ENCODE measurements around the gene KPNB1. TPM values are rescaled to one million over a fixed set of nuclear protein-coding genes. Genes with fewer than 3 reads are reported as not detected.

The KPNB1 gene
- total and polyA plus RNA-seq, 2 of the 4 experiments (the other 2 are of a cell fraction), result 206 to 1,082 TPM

DNA sequence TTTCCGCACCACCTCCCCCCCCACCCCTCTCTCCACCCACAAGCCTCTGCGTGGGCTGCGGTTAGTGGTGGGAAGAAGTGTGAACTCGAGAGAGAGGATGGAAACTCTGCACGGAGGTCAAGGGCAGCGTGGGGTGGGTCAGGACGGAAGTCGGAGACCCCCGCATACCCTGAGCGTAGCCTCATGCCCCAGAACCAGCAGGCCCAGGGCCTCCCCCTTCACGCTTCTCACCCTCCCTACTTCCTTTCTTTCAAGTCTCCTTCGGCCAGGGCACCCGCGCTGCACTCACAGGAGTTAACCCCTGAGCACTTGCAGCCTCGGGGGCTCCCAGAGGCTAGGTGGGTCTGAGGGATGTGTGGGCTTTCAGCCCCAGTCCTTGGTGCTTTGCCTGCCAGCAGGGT, 53.5 kb downstream of the KPNB1 start:
- no peak overlapping the region for H2AK9ac ChIP-seq (replicated peaks; ENCODE audit: low read depth, low read length, poor library complexity)
- no peak overlapping the region for H2AFZ ChIP-seq (replicated peaks; ENCODE audit: low read length, poor library complexity)
- ATAC-seq (ENCODE audit: low read depth) (no peak), DNase-seq (no peak)
- no peak overlapping the region for H2AK5ac ChIP-seq (ENCODE audit: low read depth, low read length)
- no peak overlapping the region for H3K4me3 ChIP-seq (ENCODE audit: insufficient read depth, low read depth, low read length)
- no peak overlapping the region for H3K18ac ChIP-seq (ENCODE audit: low read depth, low read length)
- H3K4me1 ChIP-seq (ENCODE audit: control insufficient read depth, insufficient read depth, low read length), result no peaks in the 10 kb centered on the region
- no peak overlapping the region for H2BK5ac ChIP-seq (ENCODE audit: low read depth, low read length, poor library complexity, severe bottlenecking)
- H2BK20ac ChIP-seq (ENCODE audit: low read depth, low read length), result no peak overlapping the region
- no peaks in the 10 kb centered on the region for H3K9me3 ChIP-seq (ENCODE audit: control insufficient read depth, insufficient read depth, low read length)
- H3K9ac ChIP-seq (ENCODE audit: low read depth, low read length), result no peak overlapping the region
- H4K20me1 ChIP-seq (ENCODE audit: insufficient read depth, low read length), result peaks cover 13% of the 10 kb centered on the region
- H3K36me3 ChIP-seq (ENCODE audit: control insufficient read depth, insufficient read depth, low read length), result peaks cover 18% of the 10 kb centered on the region; the same call in 1 of the 2 replicates
- ChIA-PET CTCF (no interaction called here), POLR2A (ENCODE audit: unreplicated experiment) (no interaction called here)
- no peaks in the 10 kb centered on the region for H3K27me3 ChIP-seq (ENCODE audit: control insufficient read depth, insufficient read depth, low read length)
- H2BK15ac ChIP-seq (ENCODE audit: low read depth, low read length), result no peak overlapping the region
- no peak overlapping the region for H4K8ac ChIP-seq (ENCODE audit: low read depth in 2 of 2, low read length in 2 of 2)
- H3K79me1 ChIP-seq (ENCODE audit: low read depth in 1 of 2, low read length in 2 of 2), result no peaks in the 10 kb centered on the region
- no TSS peak for BruUV-seq (replicated peaks)
- no peak overlapping the region for H3K27ac ChIP-seq (ENCODE audit: insufficient read depth, low read length)
- H3K56ac ChIP-seq (ENCODE audit: extremely low read depth, insufficient read depth, low read length), result no peak overlapping the region
- H4K91ac ChIP-seq (ENCODE audit: insufficient read depth, low read depth, low read length), result no peak overlapping the region
- WGBS, 2 experiments (ENCODE audit: extremely low coverage in 2 of 2, insufficient read length in 1 of 2), result no CpG with 5 or more reads among the region's 15 CpGs
- H3K23ac ChIP-seq (ENCODE audit: low read depth, low read length), result no peak overlapping the region
- intact Hi-C loops (cut with micrococcal nuclease), result no loop called here
- no peak overlapping the region for H3K14ac ChIP-seq (replicated peaks; ENCODE audit: low read depth, low read length)
- TF ChIP-seq SMC3 (IDR thresholded peaks at IDR 0.05; ENCODE audit: low read depth, low read length) (no peak), CHD1 (IDR thresholded peaks at IDR 0.05; ENCODE audit: low read depth, low read length) (no peak), RCOR1 (IDR thresholded peaks at IDR 0.05; ENCODE audit: insufficient replicate concordance, low read length) (no peak), RFX5 (IDR thresholded peaks at IDR 0.05; ENCODE audit: low read depth, low read length) (no peak), BHLHE40 (IDR thresholded peaks at IDR 0.05; ENCODE audit: low read depth, low read length) (no peak), USF2 (IDR thresholded peaks at IDR 0.05; ENCODE audit: low read depth, low read length) (no peak), MAFK (IDR thresholded peaks at IDR 0.05; ENCODE audit: low read depth, low read length) (no peak), FOS (IDR thresholded peaks at IDR 0.05; ENCODE audit: low read depth, low read length) (no peak), NFE2L2 (IDR thresholded peaks at IDR 0.05; ENCODE audit: low read depth, low read length) (no peak), MXI1 (IDR thresholded peaks at IDR 0.05; ENCODE audit: borderline replicate concordance, low read depth, low read length) (no peak), RAD21 (IDR thresholded peaks at IDR 0.05; ENCODE audit: low read length) (no peak), CEBPB (IDR thresholded peaks at IDR 0.05; ENCODE audit: low read depth, low read length) (no peak), POLR2A (IDR thresholded peaks at IDR 0.05; ENCODE audit: low read depth, low read length) (no peak), MAZ (IDR thresholded peaks at IDR 0.05; ENCODE audit: borderline replicate concordance, low read depth, low read length) (no peak)
- TF ChIP-seq, protein P1, sequence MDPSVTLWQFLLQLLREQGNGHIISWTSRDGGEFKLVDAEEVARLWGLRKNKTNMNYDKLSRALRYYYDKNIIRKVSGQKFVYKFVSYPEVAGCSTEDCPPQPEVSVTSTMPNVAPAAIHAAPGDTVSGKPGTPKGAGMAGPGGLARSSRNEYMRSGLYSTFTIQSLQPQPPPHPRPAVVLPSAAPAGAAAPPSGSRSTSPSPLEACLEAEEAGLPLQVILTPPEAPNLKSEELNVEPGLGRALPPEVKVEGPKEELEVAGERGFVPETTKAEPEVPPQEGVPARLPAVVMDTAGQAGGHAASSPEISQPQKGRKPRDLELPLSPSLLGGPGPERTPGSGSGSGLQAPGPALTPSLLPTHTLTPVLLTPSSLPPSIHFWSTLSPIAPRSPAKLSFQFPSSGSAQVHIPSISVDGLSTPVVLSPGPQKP (IDR thresholded peaks at IDR 0.05; ENCODE audit: borderline replicate concordance, low read depth, low read length), result no peak
- TF ChIP-seq, protein P2, sequence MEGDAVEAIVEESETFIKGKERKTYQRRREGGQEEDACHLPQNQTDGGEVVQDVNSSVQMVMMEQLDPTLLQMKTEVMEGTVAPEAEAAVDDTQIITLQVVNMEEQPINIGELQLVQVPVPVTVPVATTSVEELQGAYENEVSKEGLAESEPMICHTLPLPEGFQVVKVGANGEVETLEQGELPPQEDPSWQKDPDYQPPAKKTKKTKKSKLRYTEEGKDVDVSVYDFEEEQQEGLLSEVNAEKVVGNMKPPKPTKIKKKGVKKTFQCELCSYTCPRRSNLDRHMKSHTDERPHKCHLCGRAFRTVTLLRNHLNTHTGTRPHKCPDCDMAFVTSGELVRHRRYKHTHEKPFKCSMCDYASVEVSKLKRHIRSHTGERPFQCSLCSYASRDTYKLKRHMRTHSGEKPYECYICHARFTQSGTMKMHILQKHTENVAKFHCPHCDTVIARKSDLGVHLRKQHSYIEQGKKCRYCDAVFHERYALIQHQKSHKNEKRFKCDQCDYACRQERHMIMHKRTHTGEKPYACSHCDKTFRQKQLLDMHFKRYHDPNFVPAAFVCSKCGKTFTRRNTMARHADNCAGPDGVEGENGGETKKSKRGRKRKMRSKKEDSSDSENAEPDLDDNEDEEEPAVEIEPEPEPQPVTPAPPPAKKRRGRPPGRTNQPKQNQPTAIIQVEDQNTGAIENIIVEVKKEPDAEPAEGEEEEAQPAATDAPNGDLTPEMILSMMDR (conservative IDR thresholded peaks at IDR 0.05; ENCODE audit: low read depth, low read length), result no peak
- H2BK120ac ChIP-seq (ENCODE audit: low read depth, low read length), result no peak overlapping the region
- H3K4ac ChIP-seq (ENCODE audit: low read depth, low read length), result no peak overlapping the region
- H3K4me2 ChIP-seq (ENCODE audit: low read depth, low read length), result no peak overlapping the region
- in situ Hi-C loops (cut with MboI; ENCODE audit: low sequenced_read_pairs), result no loop called here
- dilution Hi-C loops (cut with HindIII; ENCODE audit: low sequenced_read_pairs, unreplicated experiment), result no loop called here
- H3K9me1 ChIP-seq (ENCODE audit: insufficient read depth, low read length), result peaks cover 3% of the 10 kb centered on the region; the same call in 1 of the 2 replicates
- H4K5ac ChIP-seq (ENCODE audit: low read depth, low read length), result no peak overlapping the region

Data from IMR-90 (cell line).